Mesenchymal stem cell (in vitro differentiated cells and primary cell): ENCODE results near the gene UBE2G2.
A peak's percentile ranks its signal among the peaks of the same experiment; 100 is the strongest.

ENCODE experiments used
- DNase-seq: peaks from one replicate; pipeline ENCODE4 v3.0.0-alpha.2; 2013
- H2AFZ ChIP-seq: one replicate; pipeline ENCODE4 v1.6.1; 2013; ENCODE audit warnings: low read depth, mild to moderate bottlenecking, control low read depth, inconsistent platforms, low read length, moderate library complexity
- H2AK5ac ChIP-seq: 2 replicates; pipeline ENCODE4 v1.6.1; 2013; ENCODE audit warnings: low read length, moderate library complexity, mild to moderate bottlenecking, inconsistent platforms; ENCODE audit not compliant: severe bottlenecking
- H2BK120ac ChIP-seq: one replicate; pipeline ENCODE4 v1.6.1; 2013; ENCODE audit warnings: low read depth, mild to moderate bottlenecking, inconsistent platforms, low read length, moderate library complexity
- H2BK12ac ChIP-seq, 2 experiments: one replicate each; pipeline ENCODE4 v1.6.1; 2013; ENCODE audit warnings: inconsistent platforms in 2 of 2, low read length in 2 of 2, mild to moderate bottlenecking in 2 of 2, moderate library complexity in 2 of 2, control low read depth in 1 of 2
- H2BK15ac ChIP-seq: one replicate; pipeline ENCODE4 v1.6.1; 2013; ENCODE audit warnings: mild to moderate bottlenecking, low read depth, inconsistent platforms; ENCODE audit not compliant: poor library complexity, severe bottlenecking
- H2BK5ac ChIP-seq: 2 replicates; pipeline ENCODE4 v1.6.1; 2013; ENCODE audit warnings: low read depth, mild to moderate bottlenecking, low read length, control low read depth, inconsistent platforms; ENCODE audit not compliant: poor library complexity, severe bottlenecking
- H3K14ac ChIP-seq, 2 experiments: one replicate each; pipeline ENCODE4 v1.6.1; 2013; ENCODE audit warnings: inconsistent platforms in 2 of 2, low read length in 2 of 2, control low read depth in 1 of 2, mild to moderate bottlenecking in 1 of 2, moderate library complexity in 1 of 2
- H3K18ac ChIP-seq, 2 experiments: one replicate each; pipeline ENCODE4 v1.6.1; 2013; ENCODE audit warnings: inconsistent platforms in 2 of 2, low read length in 2 of 2, control low read depth in 1 of 2, low read depth in 1 of 2, mild to moderate bottlenecking in 1 of 2
- H3K23ac ChIP-seq, 2 experiments: one replicate each; pipeline ENCODE4 v1.6.1; 2013; ENCODE audit warnings: inconsistent platforms in 2 of 2, low read length in 2 of 2, mild to moderate bottlenecking in 2 of 2, moderate library complexity in 2 of 2, control low read depth in 1 of 2
- H3K27ac ChIP-seq: 2 replicates; pipeline ENCODE4 v1.5.1; 2013; ENCODE audit warnings: mild to moderate bottlenecking, moderate library complexity, low read length, control low read depth, inconsistent platforms; ENCODE audit not compliant: poor library complexity, severe bottlenecking
- H3K27me3 ChIP-seq, 2 experiments: 2 replicates each; pipeline versions ENCODE4 v1.6.1 to v1.7.0; 2013; ENCODE audit warnings: low read length in 2 of 2, mild to moderate bottlenecking in 2 of 2, moderate library complexity in 2 of 2, control low read depth in 1 of 2, inconsistent platforms in 1 of 2; ENCODE audit not compliant: control insufficient read depth in 1 of 2, insufficient read depth in 1 of 2
- H3K36me3 ChIP-seq, 2 experiments: 2 replicates each; pipeline versions ENCODE4 v1.6.1 to v1.7.0; 2013; ENCODE audit warnings: low read length in 2 of 2, control low read depth in 1 of 2, inconsistent platforms in 1 of 2, low read depth in 1 of 2, mild to moderate bottlenecking in 1 of 2; ENCODE audit not compliant: insufficient read depth in 2 of 2, control insufficient read depth in 1 of 2
- H3K4ac ChIP-seq, 2 experiments: one replicate each; pipeline ENCODE4 v1.6.1; 2013; ENCODE audit warnings: inconsistent platforms in 2 of 2, low read length in 2 of 2, mild to moderate bottlenecking in 2 of 2, moderate library complexity in 2 of 2, control low read depth in 1 of 2, low read depth in 1 of 2
- H3K4me1 ChIP-seq: 2 replicates; pipeline ENCODE4 v1.6.1; 2013; ENCODE audit warnings: low read depth, low read length, control low read depth; ENCODE audit not compliant: control insufficient read depth, insufficient read depth
- H3K4me2 ChIP-seq: 2 replicates; pipeline ENCODE4 v1.6.1; 2013; ENCODE audit warnings: low read length, mild to moderate bottlenecking, inconsistent platforms; ENCODE audit not compliant: poor library complexity, severe bottlenecking
- H3K4me3 ChIP-seq, 2 experiments: 2 replicates each; pipeline versions ENCODE4 v1.5.1 to v1.7.0; 2013; ENCODE audit warnings: low read length in 2 of 2, mild to moderate bottlenecking in 2 of 2, control low read depth in 1 of 2, low read depth in 1 of 2; ENCODE audit not compliant: insufficient read depth in 1 of 2
- H3K79me1 ChIP-seq: replicated peaks from 2 replicates; pipeline ENCODE4 v1.6.1; 2013; ENCODE audit warnings: mild to moderate bottlenecking, control low read depth, low read length, inconsistent platforms; ENCODE audit not compliant: poor library complexity, severe bottlenecking
- H3K9ac ChIP-seq: 2 replicates; pipeline ENCODE4 v1.7.0; 2013; ENCODE audit warnings: mild to moderate bottlenecking, low read length, moderate library complexity
- H3K9me3 ChIP-seq: 2 replicates; pipeline ENCODE4 v1.7.0; 2013; ENCODE audit warnings: mild to moderate bottlenecking, low read length; ENCODE audit not compliant: control insufficient read depth
- H4K8ac ChIP-seq: one replicate; pipeline ENCODE4 v1.6.1; 2013; ENCODE audit warnings: inconsistent platforms, mild to moderate bottlenecking, low read length, moderate library complexity
- H4K91ac ChIP-seq: one replicate; pipeline ENCODE4 v1.6.1; 2013; ENCODE audit warnings: mild to moderate bottlenecking, low read length, inconsistent platforms
- WGBS: methylation state at CpG from one replicate; pipeline ENCODE4 v1.1.7; 2013; ENCODE audit warnings: mixed read lengths; 5-methylcytosine and 5-hydroxymethylcytosine counted together

Gene UBE2G2

GRCh38 chr21:44756423-44757185 is 45.0 kb downstream of the UBE2G2 start:
- Histone ChIP-seq H2BK5ac (no peak overlapping the region), H3K36me3 (no peaks in the 10 kb centered on the region), H2BK15ac (no peak overlapping the region), H4K8ac (no peak overlapping the region), H2AK5ac (no peak overlapping the region), H3K4me3 (no peak overlapping the region), H3K79me1 (no peaks in the 10 kb centered on the region), H3K4me2 (no peak overlapping the region), H3K27ac (no peak overlapping the region), H3K27me3 (peaks cover 40 to 45% of the 10 kb centered on the region in 2 experiments), H3K9ac (no peak overlapping the region), H3K18ac (no peak overlapping the region), H3K23ac (no peak overlapping the region), H2BK120ac (no peak overlapping the region), H3K14ac (no peak overlapping the region), H4K91ac (no peak overlapping the region), H2AFZ (no peak overlapping the region), H3K4ac (no peak overlapping the region), H3K4me1 (no peaks in the 10 kb centered on the region), H2BK12ac (no peak overlapping the region), H3K9me3 (peaks cover 19% of the 10 kb centered on the region)
- no peak for DNase-seq
- 83% methylated on average over 23 of the region's 23 CpGs for WGBS

GRCh38 chr21:44755227-44755626 is 46.4 kb downstream of the UBE2G2 start:
- H3K27ac ChIP-seq = no peak overlapping the region
- no peak overlapping the region for H2BK5ac ChIP-seq
- peaks cover 19% of the 10 kb centered on the region for H3K9me3 ChIP-seq
- H2AK5ac ChIP-seq = no peak overlapping the region
- no peak overlapping the region for H2BK15ac ChIP-seq
- DNase-seq = no peak
- no peak overlapping the region for H2AFZ ChIP-seq
- H2BK12ac ChIP-seq = no peak overlapping the region
- peaks cover 41 to 45% of the 10 kb centered on the region in 2 experiments for H3K27me3 ChIP-seq
- H3K18ac ChIP-seq = no peak overlapping the region
- no peak overlapping the region for H3K9ac ChIP-seq
- H3K23ac ChIP-seq = no peak overlapping the region
- H3K14ac ChIP-seq = no peak overlapping the region
- H4K8ac ChIP-seq = no peak overlapping the region
- H3K4me1 ChIP-seq = peaks cover 9% of the 10 kb centered on the region
- H2BK120ac ChIP-seq = no peak overlapping the region
- H3K79me1 ChIP-seq = no peaks in the 10 kb centered on the region
- no peaks in the 10 kb centered on the region for H3K36me3 ChIP-seq
- WGBS = 82% methylated on average over 4 of the region's 5 CpGs
- H3K4ac ChIP-seq = no peak overlapping the region
- H4K91ac ChIP-seq = no peak overlapping the region
- no peak overlapping the region for H3K4me2 ChIP-seq
- H3K4me3 ChIP-seq = no peak overlapping the region

GRCh38 chr21:44753357-44753756 is 48.3 kb downstream of the UBE2G2 start:
- no peak overlapping the region for H3K14ac ChIP-seq
- H4K8ac ChIP-seq = no peak overlapping the region
- peaks cover 19% of the 10 kb centered on the region for H3K9me3 ChIP-seq
- H3K27ac ChIP-seq = no peak overlapping the region
- no peak overlapping the region for H3K9ac ChIP-seq
- WGBS = 86% methylated on average over 19 of the region's 19 CpGs
- peaks cover 48 to 52% of the 10 kb centered on the region in 2 experiments for H3K27me3 ChIP-seq
- H3K23ac ChIP-seq = no peak overlapping the region
- no peak overlapping the region for H3K18ac ChIP-seq
- no peaks in the 10 kb centered on the region for H3K36me3 ChIP-seq
- H4K91ac ChIP-seq = no peak overlapping the region
- H2BK12ac ChIP-seq = no peak overlapping the region
- H3K4me1 ChIP-seq = peaks cover 13% of the 10 kb centered on the region
- no peak overlapping the region for H2BK5ac ChIP-seq
- H3K79me1 ChIP-seq = no peaks in the 10 kb centered on the region
- no peak overlapping the region for H3K4ac ChIP-seq
- no peak overlapping the region for H3K4me3 ChIP-seq
- no peak for DNase-seq
- no peak overlapping the region for H3K4me2 ChIP-seq
- H2AK5ac ChIP-seq = no peak overlapping the region
- H2BK15ac ChIP-seq = no peak overlapping the region
- no peak overlapping the region for H2AFZ ChIP-seq
- H2BK120ac ChIP-seq = no peak overlapping the region

GRCh38 chr21:44752671-44753235 is 48.9 kb downstream of the UBE2G2 start:
- Histone ChIP-seq H3K36me3 (no peaks in the 10 kb centered on the region), H2BK120ac (no peak overlapping the region), H3K27me3 (peaks cover 45 to 55% of the 10 kb centered on the region in 2 experiments), H2BK5ac (no peak overlapping the region), H3K4me1 (peaks cover 13% of the 10 kb centered on the region), H3K27ac (no peak overlapping the region), H2AK5ac (no peak overlapping the region), H3K9ac (no peak overlapping the region), H3K79me1 (no peaks in the 10 kb centered on the region), H3K4me2 (no peak overlapping the region), H4K8ac (no peak overlapping the region), H2BK15ac (no peak overlapping the region), H4K91ac (no peak overlapping the region), H3K18ac (no peak overlapping the region), H3K4ac (no peak overlapping the region), H2AFZ (no peak overlapping the region), H3K9me3 (peaks cover 19% of the 10 kb centered on the region), H2BK12ac (no peak overlapping the region), H3K4me3 (no peak overlapping the region), H3K14ac (peak overlapping the region in 1 of 2 experiments; percentile 26), H3K23ac (no peak overlapping the region)
- no peak for DNase-seq
- WGBS = 85% methylated on average over 11 of the region's 11 CpGs
